Hepatocyte (in vitro differentiated cells): Measurements from ENCODE around the gene GPER1.

Experiments
- EZH2phosphoT487 ChIP-seq: fragments of 200-600 bp; sonication (generic); IDR thresholded peaks from one replicate; pipeline ENCODE4 v1.6.1; 2018; ENCODE audit warnings: antibody characterized with exemption, mild to moderate bottlenecking, low read depth, moderate library complexity; ENCODE audit not compliant: unreplicated experiment, severe bottlenecking
- TF ChIP-seq, protein P1 (sequence below): fragments of 200-600 bp; sonication (generic); IDR thresholded peaks from 2 replicates; pipeline ENCODE4 v1.5.1; 2016; ENCODE audit warnings: antibody characterized with exemption, mild to moderate bottlenecking; ENCODE audit not compliant: poor library complexity

DNA sequence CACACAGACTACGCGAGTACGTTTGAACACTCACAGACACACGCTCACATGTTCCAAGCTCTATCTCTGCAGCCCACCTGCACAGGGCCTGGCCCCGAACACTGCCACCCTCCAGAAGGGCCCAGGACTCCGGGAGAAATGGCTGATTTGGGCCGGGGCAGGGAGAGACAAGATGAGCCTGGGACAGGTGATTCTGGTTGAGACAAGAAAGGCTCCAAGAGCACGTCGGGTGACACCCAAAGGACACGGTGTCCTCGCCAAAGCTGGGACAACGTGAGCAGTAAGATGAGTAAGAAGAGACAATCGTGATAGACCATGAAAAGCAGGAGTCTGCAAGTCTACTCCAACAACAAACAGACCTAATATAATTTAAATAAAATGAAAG is 9.2 kb downstream of the GPER1 start:
- TF ChIP-seq, protein P1, sequence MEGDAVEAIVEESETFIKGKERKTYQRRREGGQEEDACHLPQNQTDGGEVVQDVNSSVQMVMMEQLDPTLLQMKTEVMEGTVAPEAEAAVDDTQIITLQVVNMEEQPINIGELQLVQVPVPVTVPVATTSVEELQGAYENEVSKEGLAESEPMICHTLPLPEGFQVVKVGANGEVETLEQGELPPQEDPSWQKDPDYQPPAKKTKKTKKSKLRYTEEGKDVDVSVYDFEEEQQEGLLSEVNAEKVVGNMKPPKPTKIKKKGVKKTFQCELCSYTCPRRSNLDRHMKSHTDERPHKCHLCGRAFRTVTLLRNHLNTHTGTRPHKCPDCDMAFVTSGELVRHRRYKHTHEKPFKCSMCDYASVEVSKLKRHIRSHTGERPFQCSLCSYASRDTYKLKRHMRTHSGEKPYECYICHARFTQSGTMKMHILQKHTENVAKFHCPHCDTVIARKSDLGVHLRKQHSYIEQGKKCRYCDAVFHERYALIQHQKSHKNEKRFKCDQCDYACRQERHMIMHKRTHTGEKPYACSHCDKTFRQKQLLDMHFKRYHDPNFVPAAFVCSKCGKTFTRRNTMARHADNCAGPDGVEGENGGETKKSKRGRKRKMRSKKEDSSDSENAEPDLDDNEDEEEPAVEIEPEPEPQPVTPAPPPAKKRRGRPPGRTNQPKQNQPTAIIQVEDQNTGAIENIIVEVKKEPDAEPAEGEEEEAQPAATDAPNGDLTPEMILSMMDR: no peak
- TF ChIP-seq EZH2phosphoT487: no peak
